HL-60/S4 treated with phorbol 12-myristate 13-acetate at 8.2 ng/mL for 4 days and 3 days (cell line): Measurements from ENCODE around the gene TBC1D24.
"Not testable (repeated sequence)": the region's sequence is repeated elsewhere in the genome, so short reads cannot be mapped to it uniquely, and the experiment has no call there.

Experiments used
- in situ Hi-C: fragments of 300-500 bp; cut with MboI; formaldehyde crosslinking; loops from 2 replicates; pipeline ENCODE4 v1.15.0; 2022; ENCODE audit warnings: low sequenced_read_pairs

TBC1D24 gene

DNA sequence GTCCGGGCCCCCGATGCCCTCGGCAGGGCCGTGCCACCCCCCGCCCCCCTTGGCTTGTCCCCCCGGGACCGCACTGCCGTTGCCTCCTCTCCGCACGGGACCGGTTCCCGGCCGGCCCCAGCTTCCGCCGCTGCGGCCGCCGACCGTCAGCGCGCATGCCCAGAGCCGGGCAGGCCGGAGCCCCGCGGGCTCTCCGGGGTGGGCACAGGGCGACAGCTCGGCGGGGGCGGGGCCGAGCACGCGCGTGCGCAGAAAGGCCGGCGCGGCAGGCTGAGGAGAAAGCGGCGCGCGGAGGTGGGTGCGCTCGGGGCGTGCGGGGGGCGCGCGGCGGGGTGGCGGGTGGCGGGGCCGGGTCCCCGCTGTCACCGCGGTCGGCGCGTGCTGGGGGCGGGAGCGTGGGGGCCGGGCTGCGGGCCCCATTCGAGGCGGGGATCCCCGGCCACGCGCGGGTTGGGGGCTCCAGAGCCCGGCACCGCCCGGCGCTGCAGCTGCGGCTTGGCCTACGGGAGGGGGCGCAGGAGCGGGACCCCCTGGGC lies at the start of gene TBC1D24:
Gene TBC1D24, plus strand, starts transcription at position 251 of the 536 bp plus-strand sequence. CDS start 21,022 bp downstream, outside the sequence.
- in situ Hi-C loops, result no loop called here

DNA sequence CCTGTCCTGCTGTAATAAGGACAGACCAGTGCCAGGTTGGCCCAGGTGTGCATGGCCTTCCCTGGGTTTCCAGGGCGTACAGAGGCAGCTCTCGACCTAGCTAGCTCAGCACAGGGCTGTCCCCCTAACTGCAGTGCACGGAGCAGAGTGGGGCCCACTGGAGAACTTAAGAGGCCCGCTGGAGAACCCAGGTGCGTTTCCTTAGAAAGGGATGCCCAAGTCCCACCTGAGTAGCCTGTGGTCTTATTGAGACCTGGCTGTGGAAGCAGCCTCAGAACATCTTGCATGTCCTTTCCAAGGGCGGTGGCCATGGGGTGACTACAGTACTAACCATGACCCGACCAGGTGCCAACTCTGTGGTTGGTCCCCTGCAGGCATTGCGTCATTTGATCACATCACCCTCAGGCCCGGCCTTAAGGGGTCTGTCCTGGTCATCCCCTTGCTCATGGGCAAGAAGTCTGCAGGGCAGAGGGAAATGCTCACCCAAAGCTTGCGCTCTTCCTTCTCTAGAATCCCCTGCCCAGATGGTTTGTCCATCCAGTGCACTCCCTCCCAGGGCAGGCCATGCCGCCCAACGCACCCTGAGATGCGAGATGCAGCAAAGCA lies 49.0 kb upstream of the TBC1D24 start:
- in situ Hi-C loops, result no loop called here

- in situ Hi-C loops, result no loop called here
These were observed 48.0 kb upstream of the TBC1D24 start for GRCh38 chr16:2426941-2427361.

DNA sequence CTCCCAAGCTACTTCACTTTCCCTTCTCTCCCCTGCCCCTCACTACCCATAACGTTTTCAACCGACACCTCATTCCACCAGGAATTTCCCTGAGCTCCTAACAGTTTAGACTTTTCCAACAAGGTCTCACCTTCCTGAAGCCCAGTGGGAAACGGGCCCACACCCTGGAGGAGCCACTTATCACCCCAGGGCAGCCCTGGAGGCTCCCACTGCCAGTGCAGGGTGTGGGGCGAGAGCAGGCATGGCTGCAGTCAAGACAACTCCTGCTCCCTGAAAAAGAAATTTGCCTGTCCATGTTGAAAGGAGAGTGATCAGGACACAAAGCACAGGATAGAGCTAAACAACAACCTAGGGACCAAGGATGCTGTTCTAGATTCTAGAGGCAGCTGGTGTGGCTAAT lies 47.4 kb upstream of the TBC1D24 start:
- in situ Hi-C loops, result no loop called here

- in situ Hi-C loops, result no loop called here
These were observed 46.7 kb upstream of the TBC1D24 start for GRCh38 chr16:2428051-2428783.

GRCh38 chr16:2428784-2429033 lies 46.2 kb upstream of the TBC1D24 start:
- in situ Hi-C loops, result no loop called here

DNA sequence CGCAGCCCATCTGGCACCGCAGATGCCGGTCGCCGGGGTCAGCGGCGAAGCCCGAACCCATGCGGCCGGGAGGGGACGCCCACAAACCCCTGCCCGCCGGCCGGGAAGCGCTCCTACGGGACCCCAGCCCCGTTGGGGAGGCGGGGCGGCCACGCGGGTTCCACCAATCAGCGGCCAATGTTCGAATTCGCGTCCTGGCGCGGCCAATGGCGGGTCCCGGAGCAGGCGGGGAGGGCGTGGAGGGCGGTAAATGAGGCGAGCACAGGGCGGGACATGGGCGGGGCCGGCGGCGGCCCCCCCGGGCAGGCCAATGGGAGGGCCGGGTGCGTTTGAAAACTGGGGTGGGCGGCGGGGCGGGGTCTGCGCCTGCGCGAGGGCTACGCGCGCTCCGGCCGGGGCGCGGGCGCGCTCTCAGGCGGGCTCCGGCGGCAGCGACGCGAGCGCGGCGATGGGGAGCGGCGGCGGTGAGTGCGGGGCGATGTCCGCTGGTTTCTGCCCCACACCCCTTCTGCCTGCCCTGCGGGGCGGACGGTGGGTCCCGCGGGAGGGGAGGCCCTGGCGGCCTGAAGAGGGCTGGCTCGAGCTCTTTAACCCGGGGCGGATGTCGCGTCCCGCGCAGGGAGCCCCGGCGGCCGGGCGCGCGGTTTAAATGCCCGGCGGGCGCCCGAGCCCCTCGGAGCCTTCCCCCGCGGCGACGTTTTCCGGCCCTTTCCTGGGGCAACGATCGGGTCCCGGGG lies 45.7 kb upstream of the TBC1D24 start, which contains the start of gene CCNF:
Gene CCNF, plus strand, starts transcription at position 414 of the 737 bp plus-strand sequence. Its CDS starts 35 bp downstream, at position 449.
- in situ Hi-C loops, result no loop called here

DNA sequence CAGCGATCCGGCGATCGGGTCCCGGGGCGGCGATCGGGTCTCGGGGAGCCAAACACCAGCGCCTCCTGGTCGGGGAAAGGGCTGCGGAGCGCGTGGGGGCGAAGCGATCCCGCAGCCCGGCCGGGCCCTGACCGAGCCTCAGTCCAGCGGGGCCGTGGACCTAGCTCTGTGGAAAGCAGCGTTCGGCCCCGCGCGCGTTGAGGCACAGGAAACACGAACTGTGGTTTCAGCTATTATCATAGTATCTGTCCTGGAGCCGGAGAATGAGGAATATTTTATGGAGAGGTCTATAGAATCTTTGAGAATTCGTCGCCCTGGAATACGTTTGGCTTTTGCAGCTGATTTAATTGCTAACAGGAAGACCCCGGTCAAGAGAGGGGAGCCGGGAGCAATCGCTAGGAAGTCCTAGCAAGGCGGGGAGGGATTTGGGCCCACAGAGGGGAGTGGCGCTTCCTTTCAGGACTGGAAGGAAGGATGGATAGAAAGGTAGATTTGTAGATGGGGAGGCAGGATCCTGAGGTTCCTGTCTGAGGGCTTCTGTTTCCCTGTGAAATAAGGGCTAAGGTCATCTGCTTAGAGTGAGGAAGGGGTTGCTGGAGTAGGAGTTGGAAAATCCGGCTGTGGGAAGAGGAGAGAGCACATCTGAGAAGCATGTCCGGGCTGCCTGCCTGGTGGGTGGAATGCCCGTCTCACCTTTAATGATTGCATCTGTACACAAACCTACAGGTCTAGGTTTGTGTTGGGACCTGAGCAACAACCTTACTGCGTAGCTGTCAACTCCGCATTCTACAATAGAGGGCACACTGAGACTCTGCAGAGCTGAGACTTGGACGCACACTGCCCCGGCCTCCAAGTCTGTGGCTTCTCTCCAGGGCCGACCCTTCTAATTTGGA lies 44.9 kb upstream of the TBC1D24 start:
- in situ Hi-C loops, result no loop called here

DNA sequence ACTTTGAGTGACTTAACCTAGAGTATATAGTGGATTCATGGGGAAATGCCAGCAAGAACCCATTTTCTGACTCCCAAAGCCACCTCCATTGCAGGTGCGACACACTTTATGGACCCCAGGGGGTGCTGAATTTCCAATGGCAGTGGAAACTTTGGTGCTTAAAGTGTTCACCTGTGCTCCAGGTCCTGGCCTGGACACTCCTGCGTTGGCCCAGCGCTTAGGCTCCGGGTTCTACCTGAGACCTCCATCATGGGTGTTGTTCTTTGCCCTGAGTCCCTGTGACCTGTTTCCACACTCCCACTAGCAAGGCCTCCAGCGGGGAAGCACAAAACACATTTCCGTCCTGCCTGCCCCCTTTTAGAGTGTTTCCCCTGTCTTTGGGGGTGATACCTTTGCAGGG lies 42.6 kb upstream of the TBC1D24 start:
- in situ Hi-C loops, result no loop called here

DNA sequence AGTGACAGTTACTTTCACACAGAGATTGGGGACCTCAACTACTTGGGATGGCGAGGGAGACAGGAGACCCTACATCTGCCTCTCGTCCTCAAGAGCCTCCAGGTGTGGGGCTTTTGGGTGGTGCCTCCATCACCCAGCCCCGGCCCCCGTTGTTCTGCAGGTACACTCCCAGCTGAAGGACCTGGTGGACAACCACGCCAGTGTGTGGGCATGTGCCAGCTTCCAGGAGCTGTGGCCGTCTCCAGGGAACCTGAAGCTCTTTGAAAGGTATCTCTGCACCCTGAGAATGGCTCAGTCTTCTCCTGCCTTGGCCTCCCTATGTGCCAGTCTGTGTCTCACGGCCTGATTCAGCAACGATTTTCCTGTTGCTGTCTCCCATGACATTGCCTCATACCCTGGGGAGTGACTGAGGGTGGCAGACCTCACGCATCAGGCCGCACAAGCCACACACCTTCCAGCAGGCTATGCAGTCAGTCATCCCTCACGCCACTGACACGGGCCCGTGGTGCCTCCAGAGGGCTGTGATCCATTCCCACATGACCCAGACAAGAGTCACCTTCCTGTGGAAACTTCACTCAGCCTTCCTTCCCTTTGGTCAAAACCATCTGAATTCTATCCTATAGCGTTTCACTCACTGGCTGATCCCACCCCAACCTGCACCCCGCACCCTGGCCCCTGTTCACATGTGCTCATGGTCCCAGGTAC lies 42.0 kb upstream of the TBC1D24 start:
- in situ Hi-C loops, result no loop called here

GRCh38 chr16:2435236-2435635 lies 39.7 kb upstream of the TBC1D24 start:
- in situ Hi-C loops, result not testable (repeated sequence)

GRCh38 chr16:2436110-2436509 lies 38.8 kb upstream of the TBC1D24 start:
- in situ Hi-C loops, result no loop called here

GRCh38 chr16:2437032-2437790 lies 37.7 kb upstream of the TBC1D24 start:
- in situ Hi-C loops, result no loop called here

DNA sequence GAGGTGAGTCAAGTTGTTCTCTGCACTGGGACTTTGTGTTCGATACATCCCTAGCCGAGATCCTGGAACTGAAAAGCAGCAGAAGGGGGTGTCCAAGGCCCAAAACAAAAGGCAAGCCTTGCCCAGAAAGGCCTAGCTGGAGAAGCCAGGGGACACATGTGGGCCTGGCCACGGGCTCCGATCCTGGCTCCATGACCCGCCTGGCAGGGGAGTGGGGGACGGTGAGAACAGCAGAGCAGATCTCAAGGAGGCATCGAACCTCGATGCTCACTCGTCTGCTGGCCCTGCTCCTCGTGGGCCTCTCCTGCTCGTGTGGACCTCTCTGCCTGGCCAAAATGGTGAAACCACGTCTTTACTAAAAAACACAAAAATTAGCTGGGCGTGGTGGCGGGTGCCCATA lies 36.8 kb upstream of the TBC1D24 start:
- in situ Hi-C loops, result no loop called here

- in situ Hi-C loops, result no loop called here
These were observed 35.3 kb upstream of the TBC1D24 start for GRCh38 chr16:2439598-2439997.

DNA sequence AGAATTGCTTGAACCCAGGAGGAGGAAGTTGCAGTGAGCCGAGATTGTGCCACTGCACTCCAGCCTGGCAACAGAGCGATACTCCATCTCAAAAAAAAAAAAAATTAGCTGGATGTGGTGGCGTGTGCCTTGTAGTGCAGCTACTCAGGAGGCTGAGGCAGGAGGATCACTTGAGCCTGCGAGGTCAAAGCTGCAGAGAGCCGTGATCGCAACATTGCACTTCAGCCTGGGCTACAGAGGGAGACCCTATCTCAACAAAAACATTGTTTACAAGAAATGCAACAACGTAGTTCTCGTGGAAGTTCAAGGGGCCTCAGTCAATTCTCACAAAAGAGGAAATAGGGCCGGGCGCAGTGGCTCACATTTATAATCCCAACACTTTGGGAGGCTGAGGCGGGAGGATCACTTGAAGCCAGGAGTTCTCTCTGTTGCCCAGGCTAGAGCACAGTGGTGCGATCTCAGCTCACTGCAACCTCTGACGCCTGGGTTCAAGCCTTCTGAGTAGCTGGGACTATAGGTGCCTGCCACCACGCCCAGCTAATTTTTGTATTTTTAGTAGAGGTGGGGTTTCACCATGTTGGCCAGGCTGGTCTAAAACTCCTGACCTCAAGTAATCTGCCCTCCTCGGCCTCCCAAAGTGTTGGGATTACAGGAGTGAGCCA lies 33.7 kb upstream of the TBC1D24 start:
- in situ Hi-C loops, result not testable (repeated sequence)

GRCh38 chr16:2443555-2443954 lies 31.4 kb upstream of the TBC1D24 start:
- in situ Hi-C loops, result no loop called here

DNA sequence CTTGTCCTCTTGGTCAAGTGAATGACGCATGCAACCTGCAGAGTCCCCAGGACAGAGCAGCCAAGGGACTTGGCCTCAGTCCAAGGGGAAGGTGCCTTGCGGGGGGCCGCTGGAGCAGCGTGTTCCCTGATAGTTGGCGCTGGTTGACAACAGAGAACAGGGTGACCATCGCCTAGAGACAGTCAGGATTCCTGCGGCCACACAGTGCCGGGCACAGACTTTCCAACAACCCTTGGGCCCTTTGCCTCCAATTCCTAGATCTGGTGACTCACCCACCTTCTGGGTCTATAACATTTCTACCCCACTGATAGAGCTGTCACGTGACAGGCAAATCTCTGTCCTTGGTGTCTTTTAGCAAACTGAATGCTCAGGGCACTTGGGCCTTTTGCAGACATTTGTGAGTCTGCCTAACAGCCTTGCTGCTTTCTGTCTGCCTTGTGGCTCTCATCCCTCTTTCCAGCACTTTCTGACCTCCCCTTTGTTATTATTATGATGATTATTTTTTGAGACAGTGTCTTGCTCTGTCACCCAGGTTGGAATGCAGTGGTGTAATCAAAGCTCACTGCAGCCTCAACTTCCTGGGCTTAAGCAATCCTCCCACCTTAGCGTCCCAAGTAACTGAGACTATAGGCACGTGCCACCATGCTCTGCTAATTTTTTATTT lies 26.9 kb upstream of the TBC1D24 start:
- in situ Hi-C loops, result no loop called here
